ENCODE data around the gene TECPR2. TPM values are rescaled to one million over a fixed set of nuclear protein-coding genes. Genes with fewer than 3 reads are reported as not detected.

The TECPR2 gene
- total and polyA plus RNA-seq, 4 donors, result 2.0 to 12.6 (median 5.2) TPM

DNA sequence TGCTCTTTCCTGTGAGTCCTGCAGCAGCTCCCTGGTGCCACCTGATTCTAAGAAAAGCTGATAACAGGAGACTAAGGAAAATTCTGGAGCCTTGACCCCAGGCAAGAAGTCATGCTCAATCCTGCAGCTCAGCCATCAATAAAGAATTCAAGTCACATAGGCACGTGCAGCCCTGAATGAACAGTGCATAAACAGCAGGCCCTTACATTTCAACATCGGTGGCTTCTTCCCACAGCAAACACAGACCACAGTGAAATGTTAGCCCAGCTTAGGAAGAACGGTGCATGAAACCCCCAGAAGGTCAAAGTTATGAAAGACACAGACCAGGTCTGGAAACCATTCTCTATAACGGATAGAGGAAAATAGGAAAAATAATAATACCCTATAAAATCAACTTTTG, 10.5 kb upstream of the TECPR2 start:
- Histone ChIP-seq H3K4me1 (ENCODE audit: control insufficient read depth in 4 of 4, insufficient read depth in 4 of 4, low read length in 3 of 4) (no peaks in the 10 kb centered on the region), H3K36me3 (ENCODE audit: control insufficient read depth in 4 of 4, insufficient read depth in 3 of 4, low read depth in 1 of 4, low read length in 3 of 4) (peaks cover 15 to 69% (median 47%) of the 10 kb centered on the region in 4 donors), H3K27ac (ENCODE audit: low read depth in 1 of 2, low read length in 2 of 2) (peak overlapping the region; percentile 50 to 51), H3K4me3 (ENCODE audit: low read depth in 1 of 3, low read length in 3 of 3) (no peak overlapping the region), H3K9me3 (ENCODE audit: control insufficient read depth in 4 of 4, low read length in 3 of 4) (no peaks in the 10 kb centered on the region), H3K27me3 (ENCODE audit: control insufficient read depth in 4 of 4, insufficient read depth in 4 of 4, low read length in 3 of 4) (no peaks in the 10 kb centered on the region), H3K9ac (ENCODE audit: low read depth in 1 of 2, low read length in 2 of 2) (no peak overlapping the region)
- WGBS, result 82% methylated on average over 4 of the region's 4 CpGs
- DNase-seq (ENCODE audit: low spot score), result no peak
- TF ChIP-seq GABPA (IDR thresholded peaks at IDR 0.05 in 1 of 2, conservative IDR thresholded peaks at IDR 0.05 in 1 of 2) (no peak), YY1 (IDR thresholded peaks at IDR 0.05) (no peak), RAD21 (IDR thresholded peaks at IDR 0.05) (no peak), REST (IDR thresholded peaks at IDR 0.05) (no peak), EGR1 (IDR thresholded peaks at IDR 0.05; ENCODE audit: low read depth in 2 of 2) (no peak), FOXA1 (IDR thresholded peaks at IDR 0.05) (no peak), HNF4G (IDR thresholded peaks at IDR 0.05) (no peak), TAF1 (conservative IDR thresholded peaks at IDR 0.05) (no peak), SP1 (IDR thresholded peaks at IDR 0.05) (no peak), FOXA2 (IDR thresholded peaks at IDR 0.05) (no peak), NR2F2 (IDR thresholded peaks at IDR 0.05) (no peak), RXRA (IDR thresholded peaks at IDR 0.05) (no peak), JUND (IDR thresholded peaks at IDR 0.05) (no peak), HNF4A (conservative IDR thresholded peaks at IDR 0.05) (no peak)
- TF ChIP-seq, protein P1, sequence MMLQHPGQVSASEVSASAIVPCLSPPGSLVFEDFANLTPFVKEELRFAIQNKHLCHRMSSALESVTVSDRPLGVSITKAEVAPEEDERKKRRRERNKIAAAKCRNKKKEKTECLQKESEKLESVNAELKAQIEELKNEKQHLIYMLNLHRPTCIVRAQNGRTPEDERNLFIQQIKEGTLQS (IDR thresholded peaks at IDR 0.05), result no peak
- TF ChIP-seq, protein P2, sequence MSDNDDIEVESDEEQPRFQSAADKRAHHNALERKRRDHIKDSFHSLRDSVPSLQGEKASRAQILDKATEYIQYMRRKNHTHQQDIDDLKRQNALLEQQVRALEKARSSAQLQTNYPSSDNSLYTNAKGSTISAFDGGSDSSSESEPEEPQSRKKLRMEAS (IDR thresholded peaks at IDR 0.05), result no peak
- TF ChIP-seq, protein P3, sequence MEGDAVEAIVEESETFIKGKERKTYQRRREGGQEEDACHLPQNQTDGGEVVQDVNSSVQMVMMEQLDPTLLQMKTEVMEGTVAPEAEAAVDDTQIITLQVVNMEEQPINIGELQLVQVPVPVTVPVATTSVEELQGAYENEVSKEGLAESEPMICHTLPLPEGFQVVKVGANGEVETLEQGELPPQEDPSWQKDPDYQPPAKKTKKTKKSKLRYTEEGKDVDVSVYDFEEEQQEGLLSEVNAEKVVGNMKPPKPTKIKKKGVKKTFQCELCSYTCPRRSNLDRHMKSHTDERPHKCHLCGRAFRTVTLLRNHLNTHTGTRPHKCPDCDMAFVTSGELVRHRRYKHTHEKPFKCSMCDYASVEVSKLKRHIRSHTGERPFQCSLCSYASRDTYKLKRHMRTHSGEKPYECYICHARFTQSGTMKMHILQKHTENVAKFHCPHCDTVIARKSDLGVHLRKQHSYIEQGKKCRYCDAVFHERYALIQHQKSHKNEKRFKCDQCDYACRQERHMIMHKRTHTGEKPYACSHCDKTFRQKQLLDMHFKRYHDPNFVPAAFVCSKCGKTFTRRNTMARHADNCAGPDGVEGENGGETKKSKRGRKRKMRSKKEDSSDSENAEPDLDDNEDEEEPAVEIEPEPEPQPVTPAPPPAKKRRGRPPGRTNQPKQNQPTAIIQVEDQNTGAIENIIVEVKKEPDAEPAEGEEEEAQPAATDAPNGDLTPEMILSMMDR (IDR thresholded peaks at IDR 0.05; ENCODE audit: low read depth, low read length, missing input control), result no peak
- TF ChIP-seq, protein P4, sequence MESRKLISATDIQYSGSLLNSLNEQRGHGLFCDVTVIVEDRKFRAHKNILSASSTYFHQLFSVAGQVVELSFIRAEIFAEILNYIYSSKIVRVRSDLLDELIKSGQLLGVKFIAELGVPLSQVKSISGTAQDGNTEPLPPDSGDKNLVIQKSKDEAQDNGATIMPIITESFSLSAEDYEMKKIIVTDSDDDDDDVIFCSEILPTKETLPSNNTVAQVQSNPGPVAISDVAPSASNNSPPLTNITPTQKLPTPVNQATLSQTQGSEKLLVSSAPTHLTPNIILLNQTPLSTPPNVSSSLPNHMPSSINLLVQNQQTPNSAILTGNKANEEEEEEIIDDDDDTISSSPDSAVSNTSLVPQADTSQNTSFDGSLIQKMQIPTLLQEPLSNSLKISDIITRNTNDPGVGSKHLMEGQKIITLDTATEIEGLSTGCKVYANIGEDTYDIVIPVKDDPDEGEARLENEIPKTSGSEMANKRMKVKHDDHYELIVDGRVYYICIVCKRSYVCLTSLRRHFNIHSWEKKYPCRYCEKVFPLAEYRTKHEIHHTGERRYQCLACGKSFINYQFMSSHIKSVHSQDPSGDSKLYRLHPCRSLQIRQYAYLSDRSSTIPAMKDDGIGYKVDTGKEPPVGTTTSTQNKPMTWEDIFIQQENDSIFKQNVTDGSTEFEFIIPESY (IDR thresholded peaks at IDR 0.05), result no peak
